ENCODE measurements around the gene SYT2.
"Not testable (repeated sequence)": the region's sequence is repeated elsewhere in the genome, so short reads cannot be mapped to it uniquely, and the experiment has no call there.

SYT2 gene

GRCh38 chr1:202588503-202589189 is 121.6 kb downstream of the SYT2 start:
- no peak for TF ChIP-seq CTCF (IDR thresholded peaks at IDR 0.05; ENCODE audit: control insufficient read depth, insufficient read depth, low read depth, low read length, missing control alignments)
- H3K4me3 ChIP-seq (ENCODE audit: control insufficient read depth, low read depth, low read length): no peak overlapping the region
- DNase-seq (ENCODE audit: low read depth): no peak

- no peak for TF ChIP-seq CTCF (IDR thresholded peaks at IDR 0.05; ENCODE audit: control insufficient read depth, insufficient read depth, low read depth, low read length, missing control alignments)
- no peak overlapping the region for H3K4me3 ChIP-seq (ENCODE audit: control insufficient read depth, low read depth, low read length)
- no peak for DNase-seq (ENCODE audit: low read depth)
Measured at GRCh38 chr1:202587859-202588485, 122.3 kb downstream of the SYT2 start.

GRCh38 chr1:202586871-202587270 is 123.4 kb downstream of the SYT2 start:
- H3K4me3 ChIP-seq (ENCODE audit: control insufficient read depth, low read depth, low read length): no peak overlapping the region
- no peak for TF ChIP-seq CTCF (IDR thresholded peaks at IDR 0.05; ENCODE audit: control insufficient read depth, insufficient read depth, low read depth, low read length, missing control alignments)
- no peak for DNase-seq (ENCODE audit: low read depth)

GRCh38 chr1:202586018-202586821 is 124.0 kb downstream of the SYT2 start:
- no peak for DNase-seq (ENCODE audit: low read depth)
- TF ChIP-seq CTCF (IDR thresholded peaks at IDR 0.05; ENCODE audit: control insufficient read depth, insufficient read depth, low read depth, low read length, missing control alignments): no peak
- no peak overlapping the region for H3K4me3 ChIP-seq (ENCODE audit: control insufficient read depth, low read depth, low read length)

GRCh38 chr1:202585590-202585933 is 124.7 kb downstream of the SYT2 start:
- no peak for TF ChIP-seq CTCF (IDR thresholded peaks at IDR 0.05; ENCODE audit: control insufficient read depth, insufficient read depth, low read depth, low read length, missing control alignments)
- no peak for DNase-seq (ENCODE audit: low read depth)
- no peak overlapping the region for H3K4me3 ChIP-seq (ENCODE audit: control insufficient read depth, low read depth, low read length)

- DNase-seq (ENCODE audit: low read depth): no peak
- TF ChIP-seq CTCF (IDR thresholded peaks at IDR 0.05; ENCODE audit: control insufficient read depth, insufficient read depth, low read depth, low read length, missing control alignments): no peak
- no peak overlapping the region for H3K4me3 ChIP-seq (ENCODE audit: control insufficient read depth, low read depth, low read length)
Measured at GRCh38 chr1:202584707-202585589, 125.3 kb downstream of the SYT2 start.

- not testable (repeated sequence) for DNase-seq (ENCODE audit: low read depth); H3K4me3 ChIP-seq (ENCODE audit: control insufficient read depth, low read depth, low read length)
Measured at GRCh38 chr1:202582350-202582749, 127.9 kb downstream of the SYT2 start.
